Naive thymus-derived CD4-positive, alpha-beta T cell (primary cell): ENCODE data around the gene P3H3. TPM values are rescaled to one million over a fixed set of nuclear protein-coding genes. Genes with fewer than 3 reads are reported as not detected.
"Not testable (repeated sequence)": the region's sequence is repeated elsewhere in the genome, so short reads cannot be mapped to it uniquely, and the experiment has no call there.

Experiments used
- ATAC-seq: fragments of 150-1000 bp; cut with Tn5 transposase; 2 replicates; pipeline ENCODE4 v1.10.0; 2021; ENCODE audit warnings: mild to moderate bottlenecking, moderate library complexity
- CTCF ChIA-PET: fragments of 350-600 bp; sonication (Branson Sonifier 250); formaldehyde crosslinking; loops from one replicate; lab custom pipeline; 2021; ENCODE audit warnings: antibody characterized with exemption; lab: Charles Lee
- POLR2A ChIA-PET: fragments of 350-600 bp; sonication (Branson Sonifier 250); formaldehyde crosslinking; loops from one replicate; lab custom pipeline; 2021; ENCODE audit warnings: antibody characterized with exemption, inconsistent platforms; lab: Charles Lee
- DNase-seq, 9 donors: peaks; one replicate each; pipeline versions ENCODE4 v3.0.0 to v3.0.0-alpha.2; 2020 to 2022; ENCODE audit warnings: mixed read lengths in 1 of 9
- H3K27ac ChIP-seq: one replicate; pipeline ENCODE4 v1.7.0; 2013; ENCODE audit warnings: mild to moderate bottlenecking, low read depth, low read length, moderate library complexity
- H3K27me3 ChIP-seq, 2 donors: one replicate each; pipeline ENCODE4 v1.7.0; 2013; ENCODE audit warnings: low read length in 2 of 2, mild to moderate bottlenecking in 2 of 2, moderate library complexity in 2 of 2; ENCODE audit not compliant: control insufficient read depth in 2 of 2, insufficient read depth in 2 of 2
- H3K36me3 ChIP-seq, 3 experiments: 1 replicate in 2 of 3; 2 replicates in 1 of 3; pipeline ENCODE4 v1.7.0; 2013; ENCODE audit warnings: low read length in 3 of 3, mild to moderate bottlenecking in 3 of 3, moderate library complexity in 1 of 3; ENCODE audit not compliant: insufficient read depth in 3 of 3, control insufficient read depth in 2 of 3
- H3K4me1 ChIP-seq, 2 donors: one replicate each; pipeline ENCODE4 v1.7.0; 2013; ENCODE audit warnings: low read length in 2 of 2, mild to moderate bottlenecking in 2 of 2, moderate library complexity in 1 of 2; ENCODE audit not compliant: control insufficient read depth in 2 of 2, insufficient read depth in 2 of 2
- H3K4me3 ChIP-seq: 2 replicates; pipeline ENCODE4 v1.7.0; 2013; ENCODE audit warnings: mild to moderate bottlenecking, low read length
- H3K9me3 ChIP-seq, 3 experiments: 1 replicate in 2 of 3; 2 replicates in 1 of 3; pipeline ENCODE4 v1.7.0; 2013; ENCODE audit warnings: low read length in 3 of 3; ENCODE audit not compliant: control insufficient read depth in 2 of 3
- H3K27ac Mint-ChIP-seq, 9 donors: one replicate each; pipeline ENCODE4 v1.8.0; 2020 to 2022; ENCODE audit warnings: mixed read lengths in 9 of 9, mild to moderate bottlenecking in 8 of 9, moderate library complexity in 5 of 9, inconsistent platforms in 2 of 9
- H3K27me3 Mint-ChIP-seq, 5 donors: one replicate each; pipeline ENCODE4 v1.8.0; 2021 to 2022; ENCODE audit warnings: mixed read lengths in 5 of 5, mild to moderate bottlenecking in 1 of 5
- H3K36me3 Mint-ChIP-seq, 5 donors: one replicate each; pipeline ENCODE4 v1.8.0; 2020 to 2022; ENCODE audit warnings: mixed read lengths in 5 of 5, mild to moderate bottlenecking in 3 of 5, inconsistent platforms in 1 of 5
- H3K4me1 Mint-ChIP-seq, 7 donors: one replicate each; pipeline ENCODE4 v1.8.0; 2020 to 2022; ENCODE audit warnings: mixed read lengths in 7 of 7, mild to moderate bottlenecking in 3 of 7, inconsistent platforms in 1 of 7
- H3K4me3 Mint-ChIP-seq, 10 donors: one replicate each; pipeline ENCODE4 v1.8.0; 2020 to 2022; ENCODE audit warnings: mild to moderate bottlenecking in 10 of 10, mixed read lengths in 10 of 10, moderate library complexity in 6 of 10, inconsistent platforms in 2 of 10
- H3K9me3 Mint-ChIP-seq, 11 donors: one replicate each; pipeline ENCODE4 v1.8.0; 2020 to 2022; ENCODE audit warnings: mixed read lengths in 11 of 11, mild to moderate bottlenecking in 4 of 11, inconsistent platforms in 1 of 11, moderate library complexity in 1 of 11
- intact Hi-C, 2 donors: fragments of 100-400 bp; cut with micrococcal nuclease; formaldehyde crosslinking; loops; one replicate each; pipeline ENCODE4 v1.15.1; 2023
- polyA plus RNA-seq, 2 donors: library from polyadenylated mRNA; unstranded; fragments of 300-500 nt; fragmentation: Illumina TruSeq; gene quantifications; one replicate each; pipeline ENCODE4 v1.2.3, GENCODE V29; 2021
- total RNA-seq, 6 experiments: library from RNA in 5 of 6; stranded (reverse) in 5 of 6; gene quantifications; 1 replicate in 5 of 6; 2 replicates in 1 of 6; pipeline ENCODE4 v1.2.3 and lab custom pipeline; 2021 to 2026

P3H3 gene
- total and polyA plus RNA-seq, 7 experiments from 2014 or later: 1.5 to 18.2 (median 4.1) TPM

DNA sequence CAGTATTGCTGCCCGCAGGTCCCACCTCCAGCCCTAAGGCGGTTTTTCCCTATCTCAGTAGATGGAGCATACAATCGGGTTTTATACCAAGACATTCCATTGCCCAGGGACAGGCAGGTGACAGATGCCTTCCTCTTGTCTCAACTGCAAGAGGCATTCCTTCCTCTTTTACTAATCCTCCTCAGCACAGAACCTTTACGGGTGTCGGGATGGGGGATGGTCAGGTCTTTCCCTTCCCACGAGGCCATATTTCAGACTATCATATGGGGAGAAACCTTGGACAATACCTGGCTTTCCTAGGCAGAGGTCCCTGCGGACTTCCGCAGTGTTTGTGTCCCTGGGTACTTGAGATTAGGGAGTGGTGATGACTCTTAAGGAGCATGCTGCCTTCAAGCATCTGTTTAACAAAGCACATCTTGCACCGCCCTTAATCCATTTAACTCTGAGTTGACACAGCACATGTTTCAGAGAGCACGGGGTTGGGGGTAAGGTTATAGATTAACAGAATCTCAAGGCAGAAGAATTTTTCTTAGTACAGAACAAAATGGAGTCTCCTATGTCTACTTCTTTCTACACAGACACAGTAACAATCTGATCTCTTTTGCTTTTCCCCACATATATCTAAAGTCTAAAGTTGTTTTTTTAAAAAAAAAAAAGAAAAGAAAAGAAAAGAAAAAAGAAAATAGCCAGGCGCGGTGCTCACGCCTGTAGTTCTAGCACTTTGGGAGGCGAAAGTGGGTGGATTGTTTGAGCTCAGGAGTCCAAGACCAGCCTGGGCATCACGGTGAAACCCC lies 58.2 kb downstream of the P3H3 start:
- H3K4me3 Mint-ChIP-seq, H3K9me3 ChIP-seq, H3K4me3 ChIP-seq, H3K4me1 ChIP-seq, H3K36me3 Mint-ChIP-seq, H3K27ac ChIP-seq, ATAC-seq, H3K9me3 Mint-ChIP-seq, H3K27me3 ChIP-seq, DNase-seq, H3K27me3 Mint-ChIP-seq, intact Hi-C loops: not testable (repeated sequence)
- H3K27ac Mint-ChIP-seq: peak overlapping the region in 1 of 9 donors; percentile 30
- peaks cover 0 to 14% (median 0%) of the 10 kb centered on the region in 3 experiments for H3K36me3 ChIP-seq
- H3K4me1 Mint-ChIP-seq: peaks cover 0 to 17% (median 8%) of the 10 kb centered on the region in 7 donors
- CTCF ChIA-PET: interaction anchor here (2.2 kb wide), 1 partner anchor 14 kb away, joined by 7 read pairs; the partner anchor contains the start of gene SPSB2
- POLR2A ChIA-PET: interaction anchor here (0.7 kb wide), 1 partner anchor 177 kb away, joined by 3 read pairs; no protein-coding TSS in a partner anchor

- H3K27ac Mint-ChIP-seq: peak overlapping the region in 1 of 9 donors; percentile 58
- DNase-seq: no peak
- intact Hi-C loops: no loop called here
- H3K27me3 Mint-ChIP-seq: no peaks in the 10 kb centered on the region
- H3K27me3 ChIP-seq: no peaks in the 10 kb centered on the region
- H3K36me3 Mint-ChIP-seq: peaks cover 0 to 8% (median 7%) of the 10 kb centered on the region in 5 donors
- ChIA-PET POLR2A (interaction anchor here (0.7 to 1.2 kb wide), 4 partner anchors 16 to 178 kb away, joined by 3 to 4 read pairs (median 4); no protein-coding TSS in a partner anchor), CTCF (no interaction called here)
- ATAC-seq: no peak
- H3K9me3 ChIP-seq: no peaks in the 10 kb centered on the region
- H3K4me1 Mint-ChIP-seq: peaks cover 0 to 28% (median 11%) of the 10 kb centered on the region in 7 donors
- no peaks in the 10 kb centered on the region for H3K9me3 Mint-ChIP-seq
- H3K4me1 ChIP-seq: peaks cover 6 to 10% of the 10 kb centered on the region in 2 donors
- no peak overlapping the region for H3K4me3 Mint-ChIP-seq
- H3K4me3 ChIP-seq: no peak overlapping the region
- H3K36me3 ChIP-seq: peaks cover 0 to 14% (median 0%) of the 10 kb centered on the region in 3 experiments
- no peak overlapping the region for H3K27ac ChIP-seq
Observed at GRCh38 chr12:6887460-6887859, 59.3 kb downstream of the P3H3 start.

DNA sequence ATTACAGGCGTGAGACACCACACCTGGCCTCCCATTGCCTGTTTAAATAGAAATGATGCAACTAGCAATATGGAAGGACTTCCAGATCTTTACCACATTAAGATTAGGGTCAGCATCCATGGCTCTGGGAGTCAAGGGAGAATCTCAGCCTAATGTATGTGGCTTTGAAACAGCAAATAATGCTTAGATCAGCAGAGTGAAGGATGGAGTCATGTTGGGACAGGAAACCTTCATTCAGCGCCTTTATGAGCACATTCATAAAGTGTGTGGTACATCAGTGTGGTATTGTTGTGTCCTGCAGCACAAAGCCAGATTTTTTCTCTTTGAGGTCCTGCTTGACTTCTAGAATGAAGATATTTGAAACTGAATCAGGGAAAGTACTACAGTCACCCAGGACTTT lies 60.2 kb downstream of the P3H3 start:
- no peaks in the 10 kb centered on the region for H3K9me3 Mint-ChIP-seq
- DNase-seq (no peak), ATAC-seq (no peak)
- peaks cover 0 to 9% (median 7%) of the 10 kb centered on the region in 5 donors for H3K36me3 Mint-ChIP-seq
- intact Hi-C loops: no loop called here
- Histone ChIP-seq H3K4me1 (peaks cover 6 to 10% of the 10 kb centered on the region in 2 donors), H3K4me3 (no peak overlapping the region), H3K9me3 (no peaks in the 10 kb centered on the region), H3K27me3 (no peaks in the 10 kb centered on the region), H3K27ac (no peak overlapping the region), H3K36me3 (peaks cover 0 to 14% (median 0%) of the 10 kb centered on the region in 3 experiments)
- peaks cover 0 to 31% (median 11%) of the 10 kb centered on the region in 7 donors for H3K4me1 Mint-ChIP-seq
- H3K27me3 Mint-ChIP-seq: no peaks in the 10 kb centered on the region
- no peak overlapping the region for H3K4me3 Mint-ChIP-seq
- POLR2A ChIA-PET: interaction anchor here (1.2 kb wide), 1 partner anchor 17 kb away, joined by 3 read pairs; no protein-coding TSS in a partner anchor
- H3K27ac Mint-ChIP-seq: peak overlapping the region in 3 of 9 donors; percentile 7 to 47 (median 12)
- CTCF ChIA-PET: no interaction called here

DNA sequence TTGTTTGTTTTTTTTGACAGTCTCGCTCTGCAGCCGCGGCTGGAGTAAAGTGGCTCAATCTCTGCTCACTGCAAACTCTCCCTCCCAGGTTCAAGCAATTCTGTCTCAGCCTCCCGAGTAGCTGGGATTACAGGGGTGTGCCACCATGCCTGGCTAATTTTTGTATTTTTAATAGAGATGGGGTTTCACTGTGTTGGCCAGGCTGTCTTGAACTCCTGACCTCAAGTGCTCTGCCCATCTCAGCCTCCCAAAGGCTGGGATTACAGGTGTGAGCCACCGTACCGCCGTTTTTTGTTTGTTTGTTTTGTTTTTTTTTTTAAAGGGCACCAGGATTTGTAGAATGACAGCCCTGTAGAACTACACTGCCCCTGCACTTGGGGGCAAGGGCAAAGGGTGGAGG lies 60.6 kb downstream of the P3H3 start:
- intact Hi-C loops, H3K27ac Mint-ChIP-seq, H3K36me3 Mint-ChIP-seq, POLR2A ChIA-PET, H3K9me3 ChIP-seq, ATAC-seq, H3K4me3 ChIP-seq, H3K4me1 ChIP-seq, CTCF ChIA-PET, H3K27me3 ChIP-seq, H3K27ac ChIP-seq, DNase-seq, H3K4me3 Mint-ChIP-seq, H3K27me3 Mint-ChIP-seq, H3K9me3 Mint-ChIP-seq: not testable (repeated sequence)
- peaks cover 0 to 12% (median 0%) of the 10 kb centered on the region in 3 experiments for H3K36me3 ChIP-seq
- H3K4me1 Mint-ChIP-seq: peaks cover 0 to 31% (median 11%) of the 10 kb centered on the region in 7 donors

Other genes with a start within 250 kb of the P3H3 start
- gene CHD4, start 221.0 kb upstream of the P3H3 start, total RNA-seq: 100 to 1,000 TPM; 246 to 387 (median 267) TPM
- 10 to 100 TPM; 41.8 to 91.4 TPM for gene CHD4, start 221.0 kb upstream of the P3H3 start, polyA plus RNA-seq
- 1 to 10 TPM; 3.3 to 8.3 (median 6.4) TPM for gene LPAR5, start 192.4 kb upstream of the P3H3 start, total RNA-seq
- 1 to 10 TPM; 6.6 to 6.9 TPM for gene LPAR5, start 192.4 kb upstream of the P3H3 start, polyA plus RNA-seq
- gene ACRBP, start 181.0 kb upstream of the P3H3 start, total RNA-seq: 10 to 100 TPM in 2 of 5 experiments, 1 to 10 TPM in 3; 2.3 to 23.0 (median 6.6) TPM
- gene ACRBP, start 181.0 kb upstream of the P3H3 start, polyA plus RNA-seq: 1 to 10 TPM in 1 of 2 donors, under 1 TPM in 1; 0.27 to 1.1 TPM
- gene ING4, start 165.3 kb upstream of the P3H3 start, total RNA-seq: 100 to 1,000 TPM in 1 of 5 experiments, 10 to 100 TPM in 4; 33.1 to 101 (median 39.6) TPM
- 100 to 1,000 TPM; 103 to 106 TPM for gene ING4, start 165.3 kb upstream of the P3H3 start, polyA plus RNA-seq
- 10 to 100 TPM; 62.8 to 98.2 (median 85.4) TPM for gene ZNF384, start 139.0 kb upstream of the P3H3 start, total RNA-seq
- 10 to 100 TPM; 23.8 to 36.8 TPM for gene ZNF384, start 139.0 kb upstream of the P3H3 start, polyA plus RNA-seq
- 1 to 10 TPM in 3 of 5 experiments, under 1 TPM in 1, not detected in 1; 0.64 to 1.7 (median 1.2) TPM for gene PIANP, start 127.6 kb upstream of the P3H3 start, total RNA-seq
- under 1 TPM; 0.22 to 0.53 TPM for gene PIANP, start 127.6 kb upstream of the P3H3 start, polyA plus RNA-seq
- gene COPS7A, start 104.4 kb upstream of the P3H3 start, total RNA-seq: 10 to 100 TPM; 21.9 to 38.7 (median 30.1) TPM
- gene COPS7A, start 104.4 kb upstream of the P3H3 start, polyA plus RNA-seq: 10 to 100 TPM; 43.0 to 48.0 TPM
- 100 to 1,000 TPM in 3 of 5 experiments, 10 to 100 TPM in 2; 84.6 to 141 (median 117) TPM for gene MLF2, start 75.3 kb upstream of the P3H3 start, total RNA-seq
- gene MLF2, start 75.3 kb upstream of the P3H3 start, polyA plus RNA-seq: 100 to 1,000 TPM; 122 to 134 TPM
- 100 to 1,000 TPM in 1 of 5 experiments, 10 to 100 TPM in 1, 1 to 10 TPM in 3; 1.4 to 125 (median 3.5) TPM for gene PTMS, start 62.0 kb upstream of the P3H3 start, total RNA-seq
- not detected for gene PTMS, start 62.0 kb upstream of the P3H3 start, polyA plus RNA-seq
- gene LAG3, start 55.9 kb upstream of the P3H3 start, total RNA-seq: 10 to 100 TPM in 1 of 5 experiments, 1 to 10 TPM in 2, under 1 TPM in 2; 0.64 to 46.5 (median 1.7) TPM
- gene LAG3, start 55.9 kb upstream of the P3H3 start, polyA plus RNA-seq: under 1 TPM; 0.26 to 0.69 TPM
- 100 to 1,000 TPM; 164 to 267 (median 246) TPM for gene CD4, start 38.9 kb upstream of the P3H3 start, total RNA-seq
- gene CD4, start 38.9 kb upstream of the P3H3 start, polyA plus RNA-seq: 100 to 1,000 TPM; 364 to 576 TPM
- 10 to 100 TPM in 1 of 5 experiments, 1 to 10 TPM in 1, under 1 TPM in 3; 0.30 to 10.5 (median 0.38) TPM for gene GPR162, start 6.6 kb upstream of the P3H3 start, total RNA-seq
- gene GPR162, start 6.6 kb upstream of the P3H3 start, polyA plus RNA-seq: not detected
- gene GNB3, start 12.5 kb downstream of the P3H3 start, total RNA-seq: 10 to 100 TPM in 2 of 5 experiments, 1 to 10 TPM in 2, under 1 TPM in 1; 0.63 to 11.8 (median 3.2) TPM
- under 1 TPM in 1 of 2 donors, not detected in 1; 0.23 TPM for gene GNB3, start 12.5 kb downstream of the P3H3 start, polyA plus RNA-seq
- 10 to 100 TPM in 1 of 5 experiments, 1 to 10 TPM in 3, under 1 TPM in 1; 0.64 to 55.6 (median 1.8) TPM for gene CDCA3, start 22.9 kb downstream of the P3H3 start, total RNA-seq
- under 1 TPM in 1 of 2 donors, not detected in 1; 0.94 TPM for gene CDCA3, start 22.9 kb downstream of the P3H3 start, polyA plus RNA-seq
- 100 to 1,000 TPM in 1 of 5 experiments, 10 to 100 TPM in 4; 58.0 to 134 (median 71.1) TPM for gene USP5, start 23.7 kb downstream of the P3H3 start, total RNA-seq
- gene USP5, start 23.7 kb downstream of the P3H3 start, polyA plus RNA-seq: 10 to 100 TPM; 51.9 to 71.5 TPM
- 1,000 to 10,000 TPM in 1 of 5 experiments, 100 to 1,000 TPM in 3, 10 to 100 TPM in 1; 89.7 to 1,293 (median 134) TPM for gene TPI1, start 39.1 kb downstream of the P3H3 start, total RNA-seq
- 100 to 1,000 TPM; 330 to 435 TPM for gene TPI1, start 39.1 kb downstream of the P3H3 start, polyA plus RNA-seq
- 10 to 100 TPM in 3 of 5 experiments, 1 to 10 TPM in 2; 5.1 to 20.2 (median 11.2) TPM for gene SPSB2, start 44.9 kb downstream of the P3H3 start, total RNA-seq
- 10 to 100 TPM; 10.8 to 14.5 TPM for gene SPSB2, start 44.9 kb downstream of the P3H3 start, polyA plus RNA-seq
- 10 to 100 TPM in 1 of 5 experiments, 1 to 10 TPM in 4; 6.6 to 12.1 (median 7.3) TPM for gene LRRC23, start 76.4 kb downstream of the P3H3 start, total RNA-seq
- gene LRRC23, start 76.4 kb downstream of the P3H3 start, polyA plus RNA-seq: 1 to 10 TPM; 4.5 to 5.4 TPM
- gene ENO2, start 86.2 kb downstream of the P3H3 start, total RNA-seq: 100 to 1,000 TPM in 3 of 5 experiments, 10 to 100 TPM in 2; 65.3 to 193 (median 178) TPM
- 10 to 100 TPM; 22.5 to 31.0 TPM for gene ENO2, start 86.2 kb downstream of the P3H3 start, polyA plus RNA-seq
- 10 to 100 TPM; 29.5 to 42.2 (median 34.4) TPM for gene ATN1, start 99.6 kb downstream of the P3H3 start, total RNA-seq
- gene ATN1, start 99.6 kb downstream of the P3H3 start, polyA plus RNA-seq: 1 to 10 TPM in 1 of 2 donors, under 1 TPM in 1; 0.95 to 2.0 TPM
- not detected for gene RNU7-1, start 115.4 kb downstream of the P3H3 start, total RNA-seq
- gene RNU7-1, start 115.4 kb downstream of the P3H3 start, polyA plus RNA-seq: not detected
- gene C12orf57, start 115.6 kb downstream of the P3H3 start, total RNA-seq: 100 to 1,000 TPM; 148 to 592 (median 362) TPM
- 100 to 1,000 TPM; 394 to 401 TPM for gene C12orf57, start 115.6 kb downstream of the P3H3 start, polyA plus RNA-seq
- gene PTPN6, start 122.9 kb downstream of the P3H3 start, total RNA-seq: 100 to 1,000 TPM; 141 to 390 (median 242) TPM
- gene PTPN6, start 122.9 kb downstream of the P3H3 start, polyA plus RNA-seq: 100 to 1,000 TPM; 210 to 387 TPM
- gene PHB2, start 142.3 kb downstream of the P3H3 start, total RNA-seq: 100 to 1,000 TPM; 132 to 209 (median 146) TPM
- 100 to 1,000 TPM; 113 to 121 TPM for gene PHB2, start 142.3 kb downstream of the P3H3 start, polyA plus RNA-seq
- 10 to 100 TPM; 25.7 to 69.5 (median 63.2) TPM for gene EMG1, start 142.5 kb downstream of the P3H3 start, total RNA-seq
- gene EMG1, start 142.5 kb downstream of the P3H3 start, polyA plus RNA-seq: 10 to 100 TPM; 64.1 to 72.5 TPM
- gene LPCAT3, start 190.1 kb downstream of the P3H3 start, total RNA-seq: 10 to 100 TPM; 16.7 to 37.9 (median 27.1) TPM
- gene LPCAT3, start 190.1 kb downstream of the P3H3 start, polyA plus RNA-seq: 10 to 100 TPM; 20.5 to 28.4 TPM
- 1 to 10 TPM; 2.0 to 3.9 (median 3.0) TPM for gene C1S, start 232.3 kb downstream of the P3H3 start, total RNA-seq
- not detected for gene C1S, start 232.3 kb downstream of the P3H3 start, polyA plus RNA-seq